Measurements from ENCODE around the gene FHL1.
A peak's percentile ranks its signal among the peaks of the same experiment; 100 is the strongest.
"Not testable (repeated sequence)": the region's sequence is repeated elsewhere in the genome, so short reads cannot be mapped to it uniquely, and the experiment has no call there.

The FHL1 gene

GRCh38 chrX:136207546-136207945, 60.2 kb downstream of the FHL1 start:
- DNase-seq (ENCODE audit: low read depth in 1 of 2, low spot score in 1 of 2): no peak

- no peak for DNase-seq (ENCODE audit: low read depth in 1 of 2, low spot score in 1 of 2)
Observed at GRCh38 chrX:136209016-136209738, 61.8 kb downstream of the FHL1 start.

GRCh38 chrX:136209751-136210150, 62.4 kb downstream of the FHL1 start:
- DNase-seq (ENCODE audit: low read depth in 1 of 2, low spot score in 1 of 2): no peak

GRCh38 chrX:136210243-136210642, 62.9 kb downstream of the FHL1 start:
- no peak for DNase-seq (ENCODE audit: low read depth in 1 of 2, low spot score in 1 of 2)

GRCh38 chrX:136210806-136211205, 63.5 kb downstream of the FHL1 start:
- DNase-seq (ENCODE audit: low read depth in 1 of 2, low spot score in 1 of 2): no peak

GRCh38 chrX:136211766-136212556, 64.6 kb downstream of the FHL1 start:
- DNase-seq (ENCODE audit: low read depth in 1 of 2, low spot score in 1 of 2): no peak

- no peak for DNase-seq (ENCODE audit: low read depth in 1 of 2, low spot score in 1 of 2)
Observed at GRCh38 chrX:136212557-136213111, 65.3 kb downstream of the FHL1 start.

- no peak for DNase-seq (ENCODE audit: low read depth in 1 of 2, low spot score in 1 of 2)
Observed at GRCh38 chrX:136214551-136214950, 67.2 kb downstream of the FHL1 start.

GRCh38 chrX:136215559-136215958, 68.2 kb downstream of the FHL1 start:
- no peak for DNase-seq (ENCODE audit: low read depth in 1 of 2, low spot score in 1 of 2)

GRCh38 chrX:136219893-136220292, 72.6 kb downstream of the FHL1 start:
- no peak for DNase-seq (ENCODE audit: low read depth in 1 of 2, low spot score in 1 of 2)

- DNase-seq (ENCODE audit: low read depth in 1 of 2, low spot score in 1 of 2): no peak
Observed at GRCh38 chrX:136220540-136220939, 73.2 kb downstream of the FHL1 start.

- DNase-seq (ENCODE audit: low read depth in 1 of 2, low spot score in 1 of 2): no peak
Observed at GRCh38 chrX:136220951-136221350, 73.6 kb downstream of the FHL1 start.

- DNase-seq (ENCODE audit: low read depth in 1 of 2, low spot score in 1 of 2): no peak
Observed at GRCh38 chrX:136221851-136222513, 74.6 kb downstream of the FHL1 start.

- no peak for DNase-seq (ENCODE audit: low read depth in 1 of 2, low spot score in 1 of 2)
Observed at GRCh38 chrX:136227074-136227473, 79.7 kb downstream of the FHL1 start.

- DNase-seq (ENCODE audit: low read depth in 1 of 2, low spot score in 1 of 2): no peak
Observed at GRCh38 chrX:136227948-136228838, 80.9 kb downstream of the FHL1 start.

GRCh38 chrX:136228839-136229207, 81.5 kb downstream of the FHL1 start:
- DNase-seq (ENCODE audit: low read depth in 1 of 2, low spot score in 1 of 2): no peak

GRCh38 chrX:136237074-136237473, 89.7 kb downstream of the FHL1 start:
- DNase-seq (ENCODE audit: low read depth in 1 of 2, low spot score in 1 of 2): no peak

GRCh38 chrX:136237849-136238248, 90.5 kb downstream of the FHL1 start:
- DNase-seq (ENCODE audit: low read depth in 1 of 2, low spot score in 1 of 2): not testable (repeated sequence)

GRCh38 chrX:136246201-136246600, 98.9 kb downstream of the FHL1 start:
- DNase-seq (ENCODE audit: low read depth in 1 of 2, low spot score in 1 of 2): no peak

- peak; percentile 13 to 25 for DNase-seq (ENCODE audit: low read depth in 1 of 2, low spot score in 1 of 2)
Observed at GRCh38 chrX:136250191-136251040, 103.1 kb downstream of the FHL1 start.
